ENCODE results near the gene CCDC51. TPM values are rescaled to one million over a fixed set of nuclear protein-coding genes. Genes with fewer than 3 reads are reported as not detected.
A peak's percentile ranks its signal among the peaks of the same experiment; 100 is the strongest.

The CCDC51 gene
- total RNA-seq, 1 donor: 21.2 TPM

- no peak for TF ChIP-seq CTCF (IDR thresholded peaks at IDR 0.05; ENCODE audit: insufficient read depth, low read depth, low read length)
- no peak overlapping the region for H3K4me3 ChIP-seq (ENCODE audit: low read depth, low read length)
- DNase-seq (ENCODE audit: low read depth): no peak
Measured at GRCh38 chr3:48469046-48469915, 29.4 kb upstream of the CCDC51 start.

- DNase-seq (ENCODE audit: low read depth): no peak
Measured at GRCh38 chr3:48468329-48468731, 28.4 kb upstream of the CCDC51 start.

GRCh38 chr3:48467473-48468267 lies 27.8 kb upstream of the CCDC51 start:
- DNase-seq (ENCODE audit: low read depth): no peak
- no peak overlapping the region for H3K4me3 ChIP-seq (ENCODE audit: low read depth, low read length)
- no peak for TF ChIP-seq CTCF (IDR thresholded peaks at IDR 0.05; ENCODE audit: insufficient read depth, low read depth, low read length)

More at GRCh38 chr3:48468329-48468731, 28.4 kb upstream of the CCDC51 start:
- TF ChIP-seq CTCF (IDR thresholded peaks at IDR 0.05; ENCODE audit: insufficient read depth, low read depth, low read length): no peak
- H3K4me3 ChIP-seq (ENCODE audit: low read depth, low read length): no peak overlapping the region

- TF ChIP-seq CTCF (IDR thresholded peaks at IDR 0.05; ENCODE audit: insufficient read depth, low read depth, low read length): no peak
- no peak for DNase-seq (ENCODE audit: low read depth)
- H3K4me3 ChIP-seq (ENCODE audit: low read depth, low read length): no peak overlapping the region
Measured at GRCh38 chr3:48467110-48467454, 27.2 kb upstream of the CCDC51 start.

GRCh38 chr3:48466386-48467109 lies 26.6 kb upstream of the CCDC51 start:
- DNase-seq (ENCODE audit: low read depth): no peak
- no peak for TF ChIP-seq CTCF (IDR thresholded peaks at IDR 0.05; ENCODE audit: insufficient read depth, low read depth, low read length)
- H3K4me3 ChIP-seq (ENCODE audit: low read depth, low read length): peak overlapping the region; percentile 54

GRCh38 chr3:48465531-48466378 lies 25.8 kb upstream of the CCDC51 start:
- peak overlapping the region; percentile 54 for H3K4me3 ChIP-seq (ENCODE audit: low read depth, low read length)
- TF ChIP-seq CTCF (IDR thresholded peaks at IDR 0.05; ENCODE audit: insufficient read depth, low read depth, low read length): peak; percentile 72

More at GRCh38 chr3:48465531-48466378, 25.8 kb upstream of the CCDC51 start:
- peak; percentile 100 for DNase-seq (ENCODE audit: low read depth)
